Left renal pelvis (tissue), 4 donors: ENCODE results near the gene MMP1. TPM values are rescaled to one million over a fixed set of nuclear protein-coding genes. Genes with fewer than 3 reads are reported as not detected.
"Not testable (repeated sequence)": the region's sequence is repeated elsewhere in the genome, so short reads cannot be mapped to it uniquely, and the experiment has no call there.

Source experiments
- DNase-seq, 4 donors: peaks; one replicate each; pipeline ENCODE4 v3.0.0-alpha.2; 2013; ENCODE audit warnings: low read depth in 4 of 4, low spot score in 3 of 4
- polyA plus RNA-seq, 4 donors: library from polyadenylated mRNA; unstranded; fragments of 120-200 nt; gene quantifications; one replicate each; pipeline ENCODE4 v1.2.1, GENCODE V29; 2013; ENCODE audit not compliant: insufficient read length in 4 of 4

The MMP1 gene
- polyA plus RNA-seq, 4 donors: 0.11 to 0.47 (median 0.12) TPM; not detected in 1

DNA sequence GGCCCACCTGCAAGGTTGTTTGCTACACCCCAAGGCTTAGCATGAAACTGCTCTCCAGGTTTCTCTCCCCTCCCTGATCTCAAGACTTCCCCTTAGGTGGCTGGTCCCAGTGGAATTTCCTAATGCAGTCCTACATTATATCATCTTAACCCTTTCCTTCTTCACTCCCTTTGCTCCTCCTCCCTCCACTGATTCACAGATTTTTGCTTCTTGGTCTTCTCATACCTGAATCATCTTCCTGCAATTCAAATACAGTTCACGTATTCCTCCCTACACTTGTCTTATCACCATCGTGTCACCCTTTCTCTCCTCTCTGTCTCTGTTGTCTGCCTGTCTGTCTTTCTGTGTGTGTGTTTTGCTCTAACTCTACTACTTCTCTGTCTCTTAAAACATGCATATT, 34.5 kb downstream of the MMP1 start:
- DNase-seq: no peak

DNA sequence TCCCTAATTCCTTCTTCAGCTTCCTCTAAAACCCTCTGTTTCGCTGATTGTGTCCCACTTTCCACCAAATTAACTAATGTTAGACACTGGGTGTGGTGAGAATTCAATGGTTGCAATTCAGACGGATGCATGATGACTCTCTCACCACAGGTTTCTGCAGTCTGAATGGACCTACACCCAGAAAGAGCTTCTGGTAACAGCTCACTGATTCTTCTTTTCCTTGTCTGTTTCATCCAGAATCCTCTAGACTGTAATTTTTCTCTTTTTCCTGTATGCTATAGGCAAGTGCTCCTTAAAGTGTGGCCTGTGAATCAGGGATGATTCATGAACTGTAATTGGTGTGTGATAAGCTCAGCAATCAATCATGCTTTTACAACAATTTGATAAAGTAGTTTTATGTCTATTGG, 35.6 kb downstream of the MMP1 start:
- DNase-seq: no peak

DNA sequence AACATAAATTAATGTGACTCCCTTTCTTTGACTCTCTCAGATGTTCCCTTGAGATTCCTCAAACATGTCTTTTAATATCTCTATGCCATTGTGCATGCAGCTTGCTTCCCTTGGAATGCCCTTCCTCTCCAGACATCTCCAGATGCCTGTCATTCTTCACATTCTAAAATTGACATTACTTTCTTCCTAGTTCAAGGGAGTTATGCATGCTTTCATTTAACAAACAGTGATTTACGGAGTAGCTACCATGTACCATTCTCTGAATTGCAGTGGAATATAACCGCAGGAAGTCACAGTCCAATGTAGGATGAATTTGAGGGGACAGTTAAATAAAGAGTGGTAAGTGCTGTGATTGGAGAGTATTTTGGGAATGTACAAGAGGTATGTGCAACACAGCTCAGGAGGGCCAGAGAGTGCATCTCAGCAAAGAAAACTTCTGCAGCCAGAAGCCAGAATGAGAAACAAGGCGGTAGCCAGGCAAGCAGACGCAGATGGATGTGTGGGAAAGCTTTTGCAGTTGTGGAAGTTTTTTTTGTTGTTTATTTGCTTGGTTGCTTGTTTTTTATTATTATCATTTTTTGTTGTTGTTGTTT, 36.2 kb downstream of the MMP1 start:
- DNase-seq: no peak

DNA sequence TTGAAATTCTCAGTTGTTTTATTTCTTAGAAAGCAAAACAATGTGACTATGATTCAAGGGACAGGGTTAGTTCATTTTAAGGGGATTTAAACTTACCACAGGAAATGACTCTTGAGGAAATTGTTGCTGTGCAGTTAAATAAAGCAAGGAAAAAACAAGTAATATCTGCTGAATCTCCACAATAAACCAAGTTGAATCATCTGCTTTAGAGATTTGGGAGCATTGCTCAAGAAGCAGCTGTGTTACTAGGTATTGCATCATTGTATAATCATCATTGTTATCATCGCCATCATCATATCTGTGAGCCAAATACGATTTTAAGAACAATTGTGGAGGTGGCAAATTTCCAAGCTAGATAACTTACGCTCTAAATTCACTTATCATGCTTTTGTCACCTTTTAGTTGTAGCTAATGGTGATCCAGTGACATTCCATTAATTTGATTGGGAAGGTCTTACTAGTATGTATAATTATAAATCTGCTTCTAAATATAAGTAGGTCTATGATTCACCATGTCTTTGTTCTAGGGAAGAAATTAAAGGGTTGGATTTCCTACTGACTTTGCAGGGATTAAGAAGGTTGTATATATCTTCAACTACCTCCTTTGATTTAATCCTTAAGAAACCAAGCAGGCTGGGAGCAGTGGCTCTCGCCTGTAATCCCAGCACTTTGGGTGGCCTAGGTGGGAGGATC, 37.5 kb downstream of the MMP1 start:
- DNase-seq: no peak

DNA sequence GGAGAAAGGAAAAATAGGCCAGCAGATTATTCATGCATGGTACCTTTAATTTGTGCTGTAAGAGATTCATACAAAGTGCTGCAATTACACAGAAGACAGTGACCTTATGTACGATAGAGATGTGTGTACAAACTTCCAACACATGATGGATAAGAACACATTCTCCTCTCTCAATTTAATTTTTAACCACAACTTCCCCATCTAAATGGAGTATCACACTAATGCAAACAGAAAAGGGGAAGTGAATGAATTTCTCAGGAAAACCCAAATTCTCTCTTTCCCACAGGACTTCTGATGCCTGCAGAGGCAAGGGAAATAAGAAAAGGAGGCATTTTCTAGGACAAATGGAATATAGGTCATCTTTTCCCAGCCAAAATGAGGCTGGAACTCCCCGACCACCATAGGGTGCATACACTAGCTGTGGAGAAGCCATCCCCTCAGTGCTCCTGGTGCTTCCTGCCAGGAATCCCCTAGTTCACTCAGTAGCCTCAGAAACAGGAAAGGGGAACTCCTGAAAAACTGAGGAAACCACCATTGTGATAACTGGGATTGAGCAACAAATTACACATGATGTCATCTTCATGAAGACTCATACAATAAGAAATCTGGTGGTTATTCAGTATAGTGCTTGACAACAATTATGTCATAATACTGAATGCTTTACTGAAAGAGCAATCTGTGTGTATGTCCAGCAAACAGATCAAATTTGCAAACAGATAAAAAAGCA, 40.0 kb downstream of the MMP1 start:
- DNase-seq: no peak

DNA sequence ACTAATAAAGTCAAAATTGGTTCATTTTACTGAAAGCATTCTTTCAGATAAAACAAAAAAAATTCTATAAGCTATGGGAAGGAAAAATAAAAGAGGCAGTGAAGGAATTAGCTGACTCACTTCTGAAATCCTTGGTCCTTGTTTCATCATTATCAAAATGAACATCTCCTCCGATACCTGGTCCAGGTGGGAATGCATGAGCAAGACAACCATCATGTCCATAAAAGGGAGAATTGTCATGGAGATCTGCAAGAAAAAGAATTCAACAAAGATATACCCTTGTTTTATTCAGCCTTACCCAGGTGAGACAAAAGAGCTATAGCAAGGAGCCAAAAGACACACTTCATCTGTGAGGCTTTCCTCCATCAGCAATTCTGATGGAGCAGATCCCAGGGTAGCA, 44.7 kb downstream of the MMP1 start:
- DNase-seq: no peak

DNA sequence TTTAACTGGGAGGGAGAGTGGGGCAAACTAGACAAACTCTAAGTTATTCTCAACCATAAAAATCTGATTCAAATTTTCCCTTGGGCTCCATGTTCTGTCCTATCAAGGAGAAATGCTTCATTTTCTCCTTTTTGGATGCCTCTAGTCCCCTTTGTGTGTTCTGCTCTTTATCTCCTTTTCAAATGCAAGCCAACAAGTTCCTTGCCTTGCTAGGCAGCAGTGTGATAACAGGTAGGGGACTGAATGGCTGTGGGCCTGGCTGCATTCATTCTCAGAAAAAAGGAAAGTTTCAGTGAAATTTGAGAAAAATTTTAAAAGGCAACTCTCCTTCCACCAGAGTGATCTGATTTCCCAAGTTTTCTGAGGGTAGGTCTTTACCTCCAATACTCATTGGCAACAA, 46.3 kb downstream of the MMP1 start:
- DNase-seq: no peak

DNA sequence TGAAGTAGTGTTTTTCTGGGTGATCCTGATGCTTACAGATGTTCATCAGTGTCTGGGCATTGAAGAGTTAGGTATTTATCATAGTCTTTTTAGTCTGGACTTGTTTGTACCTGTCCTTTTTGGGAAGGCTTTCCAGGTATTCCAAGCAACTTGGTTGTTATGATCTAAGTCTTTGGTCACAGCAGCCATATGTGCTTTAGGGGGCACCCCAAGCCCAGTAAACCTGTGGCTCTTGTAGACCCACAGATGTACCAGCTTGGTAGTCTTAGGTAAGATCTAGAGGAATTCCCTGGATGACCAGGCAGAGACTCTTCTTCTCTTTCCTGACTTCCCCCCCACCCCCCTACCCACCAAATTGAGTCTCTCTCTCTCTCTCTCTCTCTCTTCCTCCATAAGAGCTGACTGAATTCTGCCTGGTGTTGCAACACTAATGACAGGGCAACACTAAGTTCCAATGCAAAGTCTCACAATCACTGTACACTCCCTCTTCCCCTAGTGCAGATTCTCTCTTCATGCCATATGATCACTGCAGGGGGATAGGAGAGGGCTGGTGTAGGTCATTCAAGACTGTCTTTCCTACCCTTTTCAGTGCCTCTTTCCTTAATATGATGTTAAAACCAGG, 48.7 kb downstream of the MMP1 start:
- no peak for DNase-seq

DNA sequence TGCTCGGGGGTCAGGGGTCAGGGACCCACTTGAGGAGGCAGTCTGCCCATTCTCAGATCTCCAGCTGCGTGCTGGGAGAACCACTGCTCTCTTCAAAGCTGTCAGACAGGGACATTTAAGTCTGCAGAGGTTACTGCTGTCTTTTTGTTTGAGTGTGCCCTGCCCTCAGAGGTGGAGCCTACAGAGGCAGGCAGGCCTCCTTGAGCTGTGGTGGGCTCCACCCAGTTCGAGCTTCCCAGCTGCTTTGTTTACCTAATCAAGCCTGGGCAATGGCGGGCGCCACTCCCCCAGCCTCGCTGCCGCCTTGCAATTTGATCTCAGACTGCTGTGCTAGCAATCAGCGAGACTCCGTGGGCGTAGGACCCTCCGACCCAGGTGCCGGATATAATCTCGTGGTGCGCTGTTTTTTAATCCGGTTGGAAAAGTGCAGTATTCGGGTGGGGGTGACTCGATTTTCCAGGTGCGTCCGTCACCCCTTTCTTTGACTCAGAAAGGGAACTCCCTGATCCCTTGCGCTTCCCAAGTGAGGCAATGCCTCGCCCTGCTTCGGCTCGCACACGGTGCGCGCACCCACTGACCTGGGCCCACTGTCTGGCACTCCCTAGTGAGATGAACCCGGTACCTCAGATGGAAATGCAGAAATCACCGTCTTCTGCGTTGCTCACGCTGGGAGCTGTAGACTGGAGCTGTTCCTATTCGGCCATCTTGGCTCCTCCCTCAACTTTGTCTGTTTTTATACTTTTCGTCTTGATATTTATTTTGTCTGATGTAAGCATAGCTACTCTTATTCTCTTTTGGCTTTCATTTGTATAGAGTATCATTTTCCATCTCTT, 51.0 kb downstream of the MMP1 start:
- DNase-seq: not testable (repeated sequence)

Other genes starting within 250 kb of the MMP1 start
- gene MMP20, start 172.8 kb downstream of the MMP1 start, polyA plus RNA-seq: not detected
- gene MMP27, start 92.4 kb downstream of the MMP1 start, polyA plus RNA-seq: not detected
- gene MMP8, start 73.2 kb downstream of the MMP1 start, polyA plus RNA-seq: under 1 TPM in 1 of 4 donors, not detected in 3; 0.11 TPM
- under 1 TPM in 2 of 4 donors, not detected in 2; 0.07 to 0.22 TPM for gene MMP10, start 17.5 kb downstream of the MMP1 start, polyA plus RNA-seq
- gene MMP3, start 45.4 kb upstream of the MMP1 start, polyA plus RNA-seq: under 1 TPM in 1 of 4 donors, not detected in 3; 0.10 TPM
- gene MMP12, start 76.8 kb upstream of the MMP1 start, polyA plus RNA-seq: 1 to 10 TPM in 3 of 4 donors, under 1 TPM in 1; 0.07 to 6.8 (median 2.3) TPM
- under 1 TPM in 3 of 4 donors, not detected in 1; 0.13 to 0.18 (median 0.14) TPM for gene MMP13, start 157.6 kb upstream of the MMP1 start, polyA plus RNA-seq